Measurements from ENCODE around the gene DICER1.
A peak's percentile ranks its signal among the peaks of the same experiment; 100 is the strongest.

The DICER1 gene

DNA sequence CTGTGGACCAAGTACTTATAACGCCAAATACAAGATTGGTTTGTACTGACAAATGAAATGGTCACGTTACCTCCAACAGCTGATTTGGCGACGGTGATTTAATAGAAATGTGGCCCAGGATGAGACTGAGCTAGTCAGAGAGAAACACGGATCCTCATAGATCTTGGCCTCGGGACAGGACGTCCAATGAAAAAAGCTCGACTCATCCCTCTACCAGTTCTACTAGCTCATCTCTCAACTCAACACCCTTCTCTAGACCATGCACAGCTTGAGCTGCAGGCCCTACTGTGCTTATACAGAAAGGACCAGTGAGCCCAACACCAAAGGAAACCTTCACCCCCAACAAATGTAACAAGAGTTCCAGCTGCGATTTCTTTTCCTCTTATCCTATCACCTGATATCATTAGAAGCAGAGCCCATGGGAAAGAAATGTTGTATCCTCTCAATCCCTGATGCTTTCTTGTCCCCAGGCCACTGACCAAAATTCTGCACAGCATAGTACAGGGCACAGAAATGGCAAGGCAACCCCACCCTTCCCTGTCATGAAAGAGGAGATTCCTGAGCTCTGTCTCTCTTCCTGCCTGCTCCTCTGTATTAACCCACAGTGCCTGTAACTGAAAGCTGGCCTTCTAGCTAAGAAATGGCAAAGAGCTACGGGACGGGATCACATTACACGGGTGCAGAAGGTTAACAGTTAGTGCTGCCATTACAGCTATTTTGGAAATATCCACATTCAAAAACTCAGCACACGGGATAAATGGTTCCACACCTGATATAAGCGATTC is 39.2 kb downstream of the DICER1 start:
- no peak for DNase-seq

DNA sequence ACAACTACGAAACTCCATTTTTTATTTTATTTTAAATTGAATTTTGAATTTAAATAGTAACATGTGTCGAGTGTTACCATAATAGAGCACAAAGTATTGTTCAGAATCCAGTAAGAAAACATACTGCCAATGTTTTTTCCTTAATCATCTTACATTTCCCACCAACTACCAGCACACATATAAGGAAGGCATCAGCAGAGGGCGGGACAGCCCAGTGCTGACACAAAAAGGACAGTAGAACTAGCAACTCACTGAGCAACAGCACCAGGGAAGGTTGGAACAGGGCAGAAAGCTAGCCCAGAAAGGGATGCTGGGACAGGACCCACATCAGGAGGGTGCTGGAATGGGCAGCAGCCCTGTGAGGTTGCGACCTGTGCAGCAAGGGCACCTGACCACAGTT is 43.9 kb downstream of the DICER1 start:
- DNase-seq = no peak

- no peak for DNase-seq
These were observed 45.7 kb downstream of the DICER1 start for GRCh38 chr14:95111507-95112164.

DNA sequence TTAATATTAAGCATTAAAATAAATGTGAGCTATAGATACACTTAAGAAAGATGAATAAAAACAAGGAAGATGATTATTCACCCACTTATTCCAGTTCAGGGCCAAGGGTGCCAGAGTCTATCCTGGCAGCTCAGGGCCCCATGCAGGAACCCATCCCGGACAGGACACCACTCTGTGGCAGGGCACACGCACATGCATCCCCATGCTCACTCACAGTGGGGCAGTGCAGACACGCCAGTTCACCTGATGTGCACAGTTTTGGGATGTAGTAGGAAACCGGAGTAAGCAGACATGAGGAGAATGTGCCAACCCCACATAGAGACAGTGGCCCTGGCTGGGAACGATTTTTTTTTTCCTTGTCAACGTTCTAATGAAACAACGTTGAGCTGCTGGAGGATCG is 47.2 kb downstream of the DICER1 start:
- DNase-seq = no peak

DNA sequence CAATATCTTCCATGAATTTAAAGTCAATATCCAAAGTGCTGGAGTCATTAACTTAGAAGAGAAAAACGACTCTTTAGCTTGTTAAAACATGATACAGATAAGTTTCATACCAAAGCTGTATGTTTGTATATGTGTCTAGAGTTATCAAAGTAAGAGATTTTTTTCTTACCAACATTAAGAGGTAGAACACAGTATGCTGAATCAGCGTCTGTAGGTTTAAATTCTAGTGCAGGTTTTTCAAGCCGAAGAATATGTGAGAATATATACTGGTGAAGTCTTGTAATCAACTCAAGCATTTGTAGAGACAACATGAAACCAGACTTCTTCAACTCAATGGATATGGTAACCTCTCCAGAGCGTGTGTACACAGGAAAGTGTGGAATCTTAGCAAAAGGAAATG is 49.6 kb downstream of the DICER1 start:
- DNase-seq = no peak

DNA sequence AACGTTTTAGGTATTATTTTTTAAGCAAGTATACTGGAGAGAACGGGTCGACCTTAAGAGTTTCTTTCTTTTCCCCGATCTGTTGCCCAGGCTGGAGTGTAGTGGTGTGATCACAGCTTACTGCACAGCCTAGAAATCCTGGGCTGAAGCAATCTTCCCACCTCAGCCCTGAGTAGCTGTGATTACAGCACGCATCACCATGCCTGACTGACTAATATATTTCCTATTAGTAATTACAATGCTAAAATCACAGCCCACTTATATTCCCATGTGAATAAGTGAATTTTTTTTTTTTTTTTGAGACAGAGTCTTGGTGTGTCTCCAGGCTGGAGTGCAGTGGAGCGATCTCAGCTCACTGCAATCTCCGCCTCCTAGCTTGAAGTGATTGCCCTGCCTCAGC is 50.4 kb downstream of the DICER1 start:
- no peak for DNase-seq

DNA sequence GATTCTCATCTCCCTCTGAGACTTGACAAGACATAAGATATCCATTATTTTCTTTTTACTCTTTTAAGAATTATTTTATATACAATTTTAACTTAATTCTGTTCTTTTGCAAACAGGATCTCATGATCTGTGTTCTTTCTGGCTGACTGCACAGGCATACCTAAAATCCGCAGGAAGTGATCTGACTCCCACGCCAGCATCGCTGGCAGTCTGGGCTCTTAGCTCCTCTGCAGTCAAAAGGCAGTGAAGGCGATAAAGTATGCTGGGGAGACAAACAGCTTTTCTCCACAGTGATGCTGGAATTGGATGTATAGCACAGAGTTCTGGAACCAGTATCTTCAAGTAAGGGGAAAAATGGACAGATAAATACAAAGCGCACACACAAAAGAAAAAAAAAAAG is 52.4 kb downstream of the DICER1 start:
- DNase-seq = no peak

GRCh38 chr14:95102680-95103044 is 54.7 kb downstream of the DICER1 start:
- no peak for DNase-seq

- no peak for DNase-seq
These were observed 55.3 kb downstream of the DICER1 start for GRCh38 chr14:95101736-95102679.

GRCh38 chr14:95098984-95099599 is 58.2 kb downstream of the DICER1 start:
- peak; percentile 9 to 10 for DNase-seq

DNA sequence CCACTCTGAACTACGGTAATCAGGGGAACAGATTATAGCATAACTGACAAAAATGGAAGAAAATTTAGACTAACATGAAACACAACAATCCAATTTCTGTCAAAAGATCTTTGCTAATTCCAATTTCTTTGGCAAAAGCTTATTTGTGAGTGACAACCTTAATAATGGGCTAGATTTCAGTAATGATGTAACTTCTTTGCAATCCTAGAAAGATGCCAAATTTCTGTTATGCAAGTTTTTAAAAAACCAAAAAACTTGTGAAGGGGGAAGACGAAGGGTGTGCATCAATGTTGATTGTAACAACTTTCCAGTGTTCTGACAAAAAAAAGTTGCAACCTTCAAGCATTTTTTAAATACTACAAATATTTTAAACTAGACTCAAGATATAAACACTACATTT is 59.9 kb downstream of the DICER1 start:
- no peak for DNase-seq

- no peak for DNase-seq
These were observed 60.9 kb downstream of the DICER1 start for GRCh38 chr14:95096476-95096875.

DNA sequence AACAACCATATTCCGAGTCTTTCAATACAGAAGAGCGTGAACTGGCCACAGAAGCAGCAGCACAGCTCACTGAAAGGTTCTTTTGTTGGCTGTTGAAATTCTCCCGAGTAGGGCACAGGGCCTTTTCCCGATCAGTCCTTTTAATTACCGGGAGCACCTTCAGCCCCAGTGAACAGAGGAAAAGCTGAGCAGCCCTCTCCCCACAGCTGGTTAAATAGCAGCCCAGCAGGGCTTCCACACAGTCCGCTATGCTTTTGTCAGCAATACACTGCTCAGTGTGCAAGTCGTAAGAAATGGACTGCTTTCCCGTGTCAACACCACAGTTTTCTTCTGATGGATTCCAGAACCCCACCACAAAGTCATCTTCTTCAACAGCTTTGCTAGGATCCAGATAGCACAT is 61.3 kb downstream of the DICER1 start:
- DNase-seq = no peak

DNA sequence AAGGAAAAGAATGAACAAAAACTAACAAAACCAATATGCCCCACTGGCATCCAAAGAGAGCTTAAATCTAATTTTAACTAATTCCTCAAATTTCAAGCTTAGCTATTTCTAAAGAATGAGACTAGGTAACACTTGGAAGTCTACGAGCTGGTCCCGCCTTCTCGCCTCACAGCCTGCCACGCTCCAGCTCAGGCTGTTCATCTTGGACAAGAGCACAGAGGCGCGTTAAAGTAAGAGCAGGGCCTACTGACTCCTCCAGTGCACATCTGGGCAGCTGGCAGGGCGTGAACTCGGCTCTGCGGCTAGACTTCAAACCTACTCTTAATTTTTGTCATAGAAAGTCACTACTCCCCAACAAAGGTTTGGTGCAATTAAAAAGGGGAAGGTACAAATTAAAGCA is 64.6 kb downstream of the DICER1 start:
- no peak for DNase-seq

GRCh38 chr14:95091581-95091980 is 65.7 kb downstream of the DICER1 start:
- no peak for DNase-seq

DNA sequence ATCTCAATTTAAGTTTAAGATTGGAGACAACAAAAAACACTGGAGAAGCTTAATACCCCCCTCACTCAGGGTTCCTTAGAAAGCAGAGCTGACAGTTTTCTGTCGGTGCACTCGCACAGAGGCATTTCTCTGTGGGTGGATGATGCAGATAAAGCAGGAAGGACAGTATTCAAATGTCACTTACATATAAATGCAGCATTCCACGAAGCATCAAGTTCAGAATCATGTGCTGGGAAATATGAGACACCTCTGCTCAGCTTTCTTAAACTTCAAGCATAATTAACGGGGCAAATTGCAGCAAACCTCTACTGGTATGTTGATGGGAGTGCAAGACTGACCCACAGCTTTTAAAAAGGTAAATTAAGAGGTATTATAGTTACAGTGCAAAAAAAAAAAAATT is 68.7 kb downstream of the DICER1 start:
- no peak for DNase-seq

DNA sequence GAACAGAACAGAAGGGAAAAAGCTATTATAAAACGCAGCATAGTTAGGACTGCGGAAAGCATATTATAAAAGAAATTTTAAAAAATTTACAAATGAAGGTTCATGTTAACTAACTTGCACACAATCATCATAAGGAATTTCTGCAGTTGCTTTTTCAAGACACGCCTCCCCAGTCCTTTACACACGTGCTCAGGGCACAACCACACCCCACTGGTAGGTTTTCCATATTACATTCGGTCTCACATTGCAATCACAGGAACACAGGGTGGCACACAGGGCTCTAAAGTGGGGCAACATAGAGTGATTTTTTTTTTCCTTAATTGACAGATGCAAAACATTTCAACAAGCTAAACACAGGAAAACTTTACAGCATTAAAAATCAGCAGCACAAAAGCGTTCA is 69.7 kb downstream of the DICER1 start:
- no peak for DNase-seq

GRCh38 chr14:95085321-95085720 is 72.0 kb downstream of the DICER1 start:
- no peak for DNase-seq

DNA sequence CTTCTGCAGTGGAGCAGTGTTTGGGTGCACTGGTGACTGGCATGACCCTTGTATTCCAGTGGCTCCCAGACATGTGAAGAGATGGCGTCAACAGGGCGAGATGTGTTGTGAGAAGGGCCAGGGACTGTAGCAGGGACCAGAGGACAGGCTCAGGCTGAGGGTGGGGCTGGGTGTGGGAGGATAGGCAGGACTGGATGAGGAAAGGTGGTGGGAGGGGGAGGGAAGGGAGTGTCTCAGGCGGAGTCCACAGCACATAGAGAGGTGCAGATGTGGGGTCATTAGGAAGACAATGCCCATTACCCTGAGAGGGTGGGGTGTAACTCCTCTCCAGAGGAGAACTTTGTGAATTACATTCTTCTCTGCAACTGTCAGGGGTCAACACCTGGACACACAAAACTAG is 78.5 kb downstream of the DICER1 start:
- no peak for DNase-seq

DNA sequence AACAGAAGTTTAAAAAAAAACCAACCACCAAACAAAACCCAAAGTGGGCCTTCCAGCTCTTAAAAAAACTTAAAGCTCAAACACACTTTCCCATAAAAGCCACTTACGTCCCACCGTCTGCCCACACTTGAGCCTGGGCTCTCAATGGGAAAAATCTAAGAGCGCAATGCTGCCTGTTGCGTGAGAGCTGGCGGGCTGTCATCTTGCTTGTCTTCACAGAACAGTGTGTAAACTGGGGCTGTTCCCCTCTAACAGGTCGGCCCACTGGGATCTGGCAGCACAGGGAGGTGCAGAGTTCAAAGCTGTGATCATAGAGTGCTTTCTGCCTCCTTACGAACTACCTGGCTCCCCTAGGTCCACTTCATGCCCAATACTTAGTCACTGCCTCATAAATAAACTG is 80.0 kb downstream of the DICER1 start:
- DNase-seq = no peak

DNA sequence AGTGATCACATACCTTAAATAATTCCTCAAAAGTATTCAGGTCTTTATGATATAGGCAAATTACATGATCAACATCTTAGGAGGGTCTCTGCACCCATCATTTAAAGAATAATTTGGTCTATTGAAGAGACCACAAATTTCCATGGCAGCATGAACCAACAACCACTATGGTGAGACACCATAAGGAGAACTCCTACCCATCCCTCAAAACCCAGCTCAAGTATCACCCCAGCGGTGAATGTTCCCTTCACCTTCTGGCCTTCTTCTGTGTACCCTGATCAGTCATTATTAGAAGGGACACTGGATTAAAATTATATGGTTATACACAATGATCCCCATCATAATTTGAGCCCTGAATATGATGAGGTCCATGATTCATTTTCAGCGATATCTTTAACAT is 81.5 kb downstream of the DICER1 start:
- no peak for DNase-seq

- DNase-seq = no peak
These were observed 83.4 kb downstream of the DICER1 start for GRCh38 chr14:95073947-95074346.

- no peak for DNase-seq
These were observed 84.9 kb downstream of the DICER1 start for GRCh38 chr14:95072310-95072905.
